NCI-H128 (cell line): Measurements from ENCODE around the gene EIF4G3.
"Not testable (repeated sequence)": the region's sequence is repeated elsewhere in the genome, so short reads cannot be mapped to it uniquely, and the experiment has no call there.

Experiments used
- DNase-seq: peaks from one replicate; lab custom pipeline; 2025; ENCODE audit not compliant: unreplicated experiment; lab: John Stamatoyannopoulos, UW

Gene EIF4G3

DNA sequence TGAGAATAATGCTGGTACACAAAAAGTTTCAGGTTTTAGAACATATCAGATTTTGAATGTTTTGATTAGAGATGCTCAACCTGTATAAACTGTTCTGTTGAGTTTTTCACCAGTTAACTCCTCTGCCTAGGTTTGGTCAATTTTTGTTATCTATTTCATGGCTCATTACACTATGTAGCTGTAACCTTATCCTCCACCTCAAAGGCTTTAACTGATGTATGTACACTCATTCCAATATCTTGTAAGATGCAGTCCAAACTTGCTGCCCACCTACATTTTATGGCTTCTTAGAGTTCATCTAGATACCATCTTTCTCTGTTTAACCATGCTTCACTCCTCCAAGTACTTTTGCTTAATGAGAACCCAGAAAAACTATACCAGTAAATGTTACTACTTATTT lies 107.8 kb downstream of the EIF4G3 start:
- no peak for DNase-seq

DNA sequence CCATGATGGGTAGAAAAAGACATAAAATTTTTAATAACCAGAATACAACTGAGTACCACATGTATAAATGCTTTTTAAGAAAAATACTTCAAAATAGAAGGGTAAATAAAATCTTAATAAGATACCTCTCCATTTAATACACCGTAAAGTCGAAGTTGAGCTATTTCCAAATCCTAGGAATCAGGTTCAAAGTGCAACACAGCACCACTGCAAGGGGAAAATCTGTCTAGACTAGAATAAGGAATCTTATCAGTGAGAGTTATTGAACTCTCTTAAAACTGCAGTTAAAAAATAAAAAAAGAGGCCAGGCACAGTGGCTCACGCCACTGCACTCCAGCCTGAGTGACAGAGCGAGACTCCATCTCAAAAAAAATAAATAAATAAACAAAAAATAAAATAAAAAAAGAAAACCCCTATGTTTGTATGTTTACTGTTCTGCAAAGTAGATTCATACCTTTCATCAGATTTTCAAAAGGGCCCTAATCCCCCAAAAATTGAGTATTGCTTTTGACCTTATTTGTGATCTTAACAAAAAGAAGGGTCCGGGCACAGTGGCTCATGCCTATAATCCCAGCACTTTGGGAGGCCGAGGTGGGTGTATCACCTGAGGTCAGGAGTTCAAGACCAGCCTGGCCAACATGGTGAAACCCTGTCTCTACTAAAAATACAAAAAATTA lies 109.0 kb downstream of the EIF4G3 start:
- DNase-seq: no peak

- DNase-seq: no peak
Observed at GRCh38 chr1:21066356-21067012, 110.2 kb downstream of the EIF4G3 start.

DNA sequence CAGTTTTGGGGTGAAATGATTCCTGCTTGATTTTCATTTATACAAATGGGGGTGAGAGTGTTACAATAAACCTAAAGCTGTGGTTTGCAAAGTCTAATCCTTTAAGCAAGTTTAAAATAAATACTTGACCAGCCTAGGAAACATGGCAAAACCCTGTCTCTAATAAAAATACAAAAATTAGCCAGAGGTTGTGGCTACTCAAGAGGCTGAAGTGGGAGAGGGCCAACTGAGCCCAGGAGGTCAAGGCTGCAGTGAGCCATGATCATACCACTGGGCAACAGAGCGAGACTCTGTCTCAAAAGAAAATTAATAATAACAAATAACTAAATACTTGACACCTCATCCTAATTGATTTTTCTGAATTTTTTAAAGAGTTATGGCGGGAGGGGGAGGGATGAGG lies 110.8 kb downstream of the EIF4G3 start:
- DNase-seq: no peak

- DNase-seq: no peak
Observed at GRCh38 chr1:21064057-21064456, 112.6 kb downstream of the EIF4G3 start.

DNA sequence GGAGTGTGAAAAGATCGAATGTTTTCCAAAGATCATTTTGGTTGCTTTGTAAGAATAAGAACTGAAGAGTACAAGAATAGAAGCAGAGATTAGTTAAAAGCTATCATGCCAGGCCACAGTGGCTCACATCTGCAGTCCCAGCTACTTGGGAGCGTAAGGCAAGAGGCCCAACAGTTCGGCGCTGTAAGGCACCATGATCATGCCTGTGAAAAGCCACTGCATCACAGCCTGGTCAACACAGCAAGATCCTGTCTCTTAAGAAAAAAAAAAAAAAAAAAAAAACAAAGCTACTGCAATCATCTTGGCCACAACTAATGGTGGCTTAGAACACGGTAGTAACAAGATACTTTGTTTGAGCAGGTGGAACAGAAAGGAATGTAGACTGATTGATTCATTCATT lies 116.2 kb downstream of the EIF4G3 start:
- no peak for DNase-seq

DNA sequence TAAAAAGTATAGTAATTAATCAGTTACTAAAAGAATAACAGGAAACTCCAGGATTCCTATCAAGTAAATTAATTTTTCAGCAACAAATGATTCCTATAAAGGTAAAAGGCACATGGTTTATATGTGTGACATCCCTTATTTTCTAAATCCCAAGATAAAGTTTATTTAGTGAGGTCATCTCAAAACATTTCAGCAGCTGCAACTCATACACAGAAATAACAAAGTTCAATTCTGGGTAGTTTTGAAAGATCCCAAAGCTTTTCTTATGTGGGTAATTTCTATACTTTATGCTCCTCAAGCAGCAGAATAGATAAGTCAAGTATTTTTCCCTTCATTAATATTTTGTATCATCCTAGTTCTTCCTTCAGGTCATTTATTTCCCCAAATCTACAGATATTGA lies 117.7 kb downstream of the EIF4G3 start:
- no peak for DNase-seq

GRCh38 chr1:21058035-21058793 lies 118.5 kb downstream of the EIF4G3 start:
- DNase-seq: no peak

GRCh38 chr1:21053189-21053928 lies 123.3 kb downstream of the EIF4G3 start:
- not testable (repeated sequence) for DNase-seq

GRCh38 chr1:21052034-21052433 lies 124.7 kb downstream of the EIF4G3 start:
- DNase-seq: no peak

DNA sequence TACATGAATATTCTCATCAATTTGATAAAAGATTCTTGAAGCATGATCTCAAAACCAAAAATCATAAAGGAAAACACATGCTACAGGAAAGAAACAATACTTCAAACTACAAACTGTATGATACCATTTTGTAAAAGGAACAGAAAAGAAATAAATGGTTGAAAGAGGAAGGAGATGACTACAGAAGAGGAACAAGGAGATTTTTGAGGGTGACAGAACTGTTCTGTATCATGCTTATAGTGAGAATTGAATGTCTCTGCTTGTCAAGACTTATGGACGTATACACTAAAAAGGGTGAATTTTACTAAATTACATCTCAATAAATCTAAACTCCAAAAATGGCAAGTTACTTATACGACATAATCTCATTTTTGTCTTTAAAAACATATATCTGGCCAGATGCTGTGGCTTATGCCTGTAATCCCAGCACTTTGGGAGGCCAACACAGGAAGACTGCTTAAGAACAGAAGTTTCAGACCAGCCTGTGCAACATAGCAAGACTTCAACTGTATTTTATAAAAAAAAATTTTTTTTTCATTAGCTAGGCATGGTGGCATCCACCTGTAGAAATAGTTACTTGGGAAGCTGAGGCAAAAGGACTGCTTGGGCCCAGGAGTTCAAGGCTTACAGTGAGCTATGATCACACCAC lies 125.4 kb downstream of the EIF4G3 start:
- no peak for DNase-seq

GRCh38 chr1:21050031-21050430 lies 126.7 kb downstream of the EIF4G3 start:
- no peak for DNase-seq

DNA sequence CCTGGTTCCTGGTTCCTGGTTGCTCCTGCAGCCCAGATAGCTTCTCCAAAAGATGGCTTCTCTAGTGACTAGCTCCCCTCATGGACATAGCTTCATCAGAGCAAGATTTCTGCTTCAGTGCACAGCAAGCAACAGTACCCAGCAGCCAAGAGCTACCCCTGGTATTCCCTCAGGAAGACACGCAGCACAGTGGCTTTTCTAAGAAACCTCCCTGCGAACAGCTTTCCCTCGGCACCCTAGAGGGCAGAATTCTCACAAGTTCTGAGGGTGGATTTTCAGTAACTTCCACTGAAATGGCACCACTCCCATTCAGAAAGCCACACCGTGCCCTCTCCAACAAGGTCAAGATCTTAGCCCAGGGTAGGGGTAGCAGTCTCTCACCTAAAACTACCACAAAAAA lies 128.2 kb downstream of the EIF4G3 start:
- DNase-seq: no peak

DNA sequence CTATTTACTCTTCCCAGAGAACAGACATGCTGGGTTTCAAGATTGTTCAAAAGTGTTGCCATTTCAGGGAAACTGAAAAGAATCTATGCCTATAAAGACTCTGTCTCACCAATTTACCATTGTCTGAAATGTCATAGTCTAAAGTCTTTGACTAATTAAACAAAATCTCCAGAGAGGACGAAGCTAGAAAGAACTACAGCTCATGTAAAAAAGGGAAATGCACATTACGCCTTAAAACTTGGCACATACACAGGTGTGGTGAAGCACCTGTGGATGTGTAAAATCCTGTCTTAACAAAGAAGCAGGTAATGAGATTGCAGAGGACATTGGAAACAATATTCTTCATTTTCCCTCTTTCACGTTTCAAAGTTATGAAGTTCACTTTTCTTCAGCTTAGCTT lies 130.6 kb downstream of the EIF4G3 start:
- no peak for DNase-seq

DNA sequence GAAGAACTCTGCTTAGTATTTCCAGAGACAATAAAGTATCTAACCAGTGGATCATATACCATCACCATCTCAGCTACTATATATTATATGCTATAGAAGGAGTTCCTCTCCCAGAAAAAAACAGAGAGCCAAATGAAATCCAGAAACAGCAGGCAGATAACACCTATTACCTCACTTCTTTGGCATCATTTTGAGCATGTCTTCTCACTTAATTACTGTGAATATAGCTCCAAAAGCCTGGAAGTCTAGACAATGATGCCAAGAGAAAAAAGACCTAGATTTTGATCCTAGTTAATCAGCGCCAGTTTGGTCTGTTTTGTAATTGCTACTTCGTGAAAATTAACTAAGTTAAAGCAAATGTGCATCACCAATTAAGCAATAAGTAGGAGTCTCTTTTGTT lies 131.3 kb downstream of the EIF4G3 start:
- no peak for DNase-seq

DNA sequence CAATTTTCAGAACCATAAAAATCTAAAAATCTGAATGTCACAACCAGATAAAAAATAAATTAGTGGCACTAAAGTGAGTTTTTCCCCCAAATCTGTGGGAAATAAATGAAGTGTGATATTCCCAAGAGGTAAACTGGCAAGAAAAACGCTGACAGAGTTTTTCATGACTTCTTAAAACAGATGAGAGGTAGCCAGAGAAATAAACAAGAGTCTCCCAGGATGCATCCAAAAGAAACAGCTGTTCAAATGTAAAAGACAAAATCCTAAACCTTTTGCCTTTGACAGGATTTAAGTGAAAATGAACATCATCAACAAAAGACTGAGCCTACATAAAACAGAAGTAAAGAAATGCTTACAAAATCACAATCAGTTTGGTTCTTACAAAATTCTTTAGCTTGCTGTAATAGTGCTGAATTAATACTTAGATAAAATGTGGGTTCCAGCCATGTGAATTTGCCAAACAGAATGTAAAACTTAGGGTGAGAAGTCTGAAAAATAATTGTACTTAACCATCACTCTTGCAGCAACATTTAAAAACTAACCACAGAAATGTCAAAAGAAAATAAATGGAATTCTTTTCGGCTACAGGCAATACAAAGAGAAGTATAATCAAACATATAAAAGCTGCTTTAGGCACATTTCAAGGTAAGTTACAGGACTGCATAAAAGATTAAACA lies 133.6 kb downstream of the EIF4G3 start:
- DNase-seq: no peak

DNA sequence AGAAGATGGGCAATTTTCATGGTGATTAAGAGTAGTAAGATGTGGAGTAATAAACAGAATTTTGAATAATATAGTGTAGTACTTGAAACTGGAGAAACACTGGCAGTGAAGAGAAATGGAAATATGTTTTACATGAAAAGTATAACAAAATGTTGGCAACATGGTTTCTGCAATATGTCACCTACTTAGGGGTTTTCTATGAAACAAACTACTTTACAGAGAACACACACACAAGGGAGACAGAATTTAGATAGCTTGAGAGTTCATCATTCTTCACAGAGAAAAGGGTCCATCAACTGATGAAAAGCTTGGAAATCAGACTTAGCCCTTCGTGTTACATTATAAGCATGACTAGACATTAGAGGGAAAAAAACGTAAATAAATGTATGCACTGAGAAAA lies 135.2 kb downstream of the EIF4G3 start:
- no peak for DNase-seq

- no peak for DNase-seq
Observed at GRCh38 chr1:21037091-21037490, 139.6 kb downstream of the EIF4G3 start.

DNA sequence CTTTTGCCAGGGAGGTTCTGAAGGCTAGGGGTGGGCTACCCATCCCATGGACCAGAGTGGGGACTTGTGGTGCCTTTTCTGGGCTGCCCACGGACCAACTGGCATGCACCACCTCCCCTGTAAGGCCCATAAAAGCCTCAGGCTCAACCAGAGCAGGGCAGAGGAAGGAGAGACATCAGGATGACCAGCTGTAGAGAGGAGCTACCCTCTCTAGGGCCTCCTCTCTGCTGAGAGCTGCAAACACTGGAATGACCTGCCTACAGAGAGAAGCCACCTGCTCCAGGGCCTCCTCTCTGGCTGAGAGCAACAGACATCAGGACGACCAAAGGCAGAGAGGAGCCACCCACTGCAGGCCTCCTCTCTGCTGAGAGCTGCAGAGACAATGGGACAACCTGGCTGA lies 140.9 kb downstream of the EIF4G3 start:
- no peak for DNase-seq
